Measurements from ENCODE around the gene HBG2.

HBG2 gene

DNA sequence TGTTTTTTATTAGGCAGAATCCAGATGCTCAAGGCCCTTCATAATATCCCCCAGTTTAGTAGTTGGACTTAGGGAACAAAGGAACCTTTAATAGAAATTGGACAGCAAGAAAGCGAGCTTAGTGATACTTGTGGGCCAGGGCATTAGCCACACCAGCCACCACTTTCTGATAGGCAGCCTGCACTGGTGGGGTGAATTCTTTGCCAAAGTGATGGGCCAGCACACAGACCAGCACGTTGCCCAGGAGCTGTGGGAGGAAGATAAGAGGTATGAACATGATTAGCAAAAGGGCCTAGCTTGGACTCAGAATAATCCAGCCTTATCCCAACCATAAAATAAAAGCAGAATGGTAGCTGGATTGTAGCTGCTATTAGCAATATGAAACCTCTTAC, 29.1 kb downstream of the HBG2 start:
- H3K27me3 ChIP-seq (ENCODE audit: control insufficient read depth in 1 of 2, insufficient read depth in 2 of 2, low read length in 2 of 2): no peaks in the 10 kb centered on the region
- no peaks in the 10 kb centered on the region for H3K4me1 ChIP-seq (ENCODE audit: insufficient read depth, low read length)

DNA sequence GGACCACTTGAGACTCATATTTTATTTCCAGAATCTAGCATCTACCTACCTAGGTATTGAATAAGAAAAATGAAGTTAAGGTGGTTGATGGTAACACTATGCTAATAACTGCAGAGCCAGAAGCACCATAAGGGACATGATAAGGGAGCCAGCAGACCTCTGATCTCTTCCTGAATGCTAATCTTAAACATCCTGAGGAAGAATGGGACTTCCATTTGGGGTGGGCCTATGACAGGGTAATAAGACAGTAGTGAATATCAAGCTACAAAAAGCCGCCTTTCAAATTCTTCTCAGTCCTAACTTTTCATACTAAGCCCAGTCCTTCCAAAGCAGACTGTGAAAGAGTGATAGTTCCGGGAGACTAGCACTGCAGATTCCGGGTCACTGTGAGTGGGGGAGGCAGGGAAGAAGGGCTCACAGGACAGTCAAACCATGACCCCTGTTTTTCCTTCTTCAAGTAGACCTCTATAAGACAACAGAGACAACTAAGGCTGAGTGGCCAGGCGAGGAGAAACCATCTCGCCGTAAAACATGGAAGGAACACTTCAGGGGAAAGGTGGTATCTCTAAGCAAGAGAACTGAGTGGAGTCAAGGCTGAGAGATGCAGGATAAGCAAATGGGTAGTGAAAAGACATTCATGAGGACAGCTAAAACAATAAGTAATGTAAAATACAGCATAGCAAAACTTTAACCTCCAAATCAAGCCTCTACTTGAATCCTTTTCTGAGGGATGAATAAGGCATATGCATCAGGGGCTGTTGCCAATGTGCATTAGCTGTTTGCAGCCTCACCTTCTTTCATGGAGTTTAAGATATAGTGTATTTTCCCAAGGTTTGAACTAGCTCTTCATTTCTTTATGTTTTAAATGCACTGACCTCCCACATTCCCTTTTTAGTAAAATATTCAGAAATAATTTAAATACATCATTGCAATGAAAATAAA, 29.8 kb downstream of the HBG2 start:
- H3K9ac ChIP-seq (ENCODE audit: low read length): no peak overlapping the region
- no peaks in the 10 kb centered on the region for H3K36me3 ChIP-seq (ENCODE audit: insufficient read depth, low read length)
- H3K4me3 ChIP-seq (ENCODE audit: low read depth in 1 of 2, low read length in 2 of 2): no peak overlapping the region
- H3K9me3 ChIP-seq (ENCODE audit: low read length): no peaks in the 10 kb centered on the region
- H3K27me3 ChIP-seq (ENCODE audit: control insufficient read depth in 1 of 2, insufficient read depth in 2 of 2, low read length in 2 of 2): no peaks in the 10 kb centered on the region
- H3K4me1 ChIP-seq (ENCODE audit: insufficient read depth, low read length): no peaks in the 10 kb centered on the region
- H3K27ac ChIP-seq (ENCODE audit: low read depth, low read length): no peak overlapping the region

More for the DNA sequence above, 29.1 kb downstream of the HBG2 start:
- Histone ChIP-seq H3K4me3 (ENCODE audit: low read depth in 1 of 2, low read length in 2 of 2) (no peak overlapping the region), H3K36me3 (ENCODE audit: insufficient read depth, low read length) (no peaks in the 10 kb centered on the region), H3K9me3 (ENCODE audit: low read length) (no peaks in the 10 kb centered on the region), H3K9ac (ENCODE audit: low read length) (no peak overlapping the region), H3K27ac (ENCODE audit: low read depth, low read length) (no peak overlapping the region)

DNA sequence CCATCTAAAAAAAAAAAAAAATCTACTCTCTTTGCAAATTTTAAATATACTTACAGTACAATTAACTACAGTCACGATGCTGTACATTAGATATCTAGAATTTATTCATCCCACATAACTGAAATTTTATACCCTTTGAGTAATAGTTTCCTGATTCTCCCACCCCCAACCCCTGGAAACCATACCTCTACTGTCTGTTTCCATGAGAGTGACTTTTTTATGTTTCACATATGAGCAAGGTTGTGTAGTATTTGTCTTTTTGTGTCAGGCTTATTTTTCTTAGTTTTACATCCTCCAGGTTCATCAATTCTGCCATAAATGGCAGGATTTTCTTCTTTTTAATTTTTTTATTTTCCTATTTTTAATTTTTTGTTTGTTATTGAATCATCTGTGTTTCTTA, 30.9 kb downstream of the HBG2 start:
- no peak overlapping the region for H3K9ac ChIP-seq (ENCODE audit: low read length)
- no peaks in the 10 kb centered on the region for H3K9me3 ChIP-seq (ENCODE audit: low read length)
- H3K36me3 ChIP-seq (ENCODE audit: insufficient read depth, low read length): no peaks in the 10 kb centered on the region
- no peaks in the 10 kb centered on the region for H3K27me3 ChIP-seq (ENCODE audit: control insufficient read depth in 1 of 2, insufficient read depth in 2 of 2, low read length in 2 of 2)
- no peaks in the 10 kb centered on the region for H3K4me1 ChIP-seq (ENCODE audit: insufficient read depth, low read length)
- H3K27ac ChIP-seq (ENCODE audit: low read depth, low read length): no peak overlapping the region
- H3K4me3 ChIP-seq (ENCODE audit: low read depth in 1 of 2, low read length in 2 of 2): no peak overlapping the region

DNA sequence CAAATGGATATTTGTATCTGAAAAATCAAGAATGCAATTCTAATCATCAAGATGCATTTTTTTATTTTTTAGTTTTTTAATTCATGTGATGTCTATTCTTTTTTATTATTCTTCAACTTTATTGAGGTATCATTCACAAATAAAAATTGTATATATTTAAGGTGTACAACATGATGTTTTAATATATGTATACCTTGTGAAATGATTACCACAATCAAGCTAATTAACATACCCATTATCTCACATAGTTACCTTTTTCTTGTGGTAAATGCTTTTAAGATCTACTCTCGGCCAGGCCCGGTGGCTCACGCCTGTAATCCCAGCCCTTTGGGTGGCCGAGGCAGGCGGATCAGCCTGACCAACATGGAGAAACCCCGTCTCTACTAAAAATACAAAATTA, 31.4 kb downstream of the HBG2 start:
- no peak overlapping the region for H3K9ac ChIP-seq (ENCODE audit: low read length)
- H3K27ac ChIP-seq (ENCODE audit: low read depth, low read length): no peak overlapping the region
- no peaks in the 10 kb centered on the region for H3K36me3 ChIP-seq (ENCODE audit: insufficient read depth, low read length)
- H3K27me3 ChIP-seq (ENCODE audit: control insufficient read depth in 1 of 2, insufficient read depth in 2 of 2, low read length in 2 of 2): no peaks in the 10 kb centered on the region
- H3K9me3 ChIP-seq (ENCODE audit: low read length): no peaks in the 10 kb centered on the region
- H3K4me3 ChIP-seq (ENCODE audit: low read depth in 1 of 2, low read length in 2 of 2): no peak overlapping the region
- H3K4me1 ChIP-seq (ENCODE audit: insufficient read depth, low read length): no peaks in the 10 kb centered on the region

DNA sequence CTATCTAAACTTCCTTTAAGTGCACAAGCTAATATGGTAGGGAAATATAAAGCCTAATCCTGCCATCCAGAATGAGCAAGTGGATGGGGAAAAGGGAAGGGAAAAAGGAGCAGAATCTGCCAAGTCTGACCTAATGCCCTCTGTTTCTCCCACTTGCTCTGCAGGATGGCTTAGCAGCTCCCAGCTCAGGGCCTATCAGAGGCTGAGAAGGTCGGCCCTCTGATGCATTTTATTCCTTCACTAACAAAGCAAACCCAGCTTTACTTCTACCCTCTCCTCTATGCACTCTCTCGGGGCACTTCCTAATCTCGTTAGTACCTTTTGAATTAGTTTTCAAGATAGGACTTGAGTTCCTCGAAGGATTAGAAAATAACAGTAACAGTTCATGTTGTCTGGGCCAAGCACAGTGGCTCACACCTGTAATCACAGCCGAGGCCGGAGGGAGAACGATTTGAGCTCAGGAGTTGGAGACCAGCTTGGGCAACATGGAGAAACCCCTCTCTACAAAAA, 44.1 kb downstream of the HBG2 start:
- no peaks in the 10 kb centered on the region for H3K9me3 ChIP-seq (ENCODE audit: low read length)
- no peaks in the 10 kb centered on the region for H3K36me3 ChIP-seq (ENCODE audit: insufficient read depth, low read length)
- no peak overlapping the region for H3K4me3 ChIP-seq (ENCODE audit: low read depth in 1 of 2, low read length in 2 of 2)
- no peak overlapping the region for H3K27ac ChIP-seq (ENCODE audit: low read depth, low read length)
- H3K4me1 ChIP-seq (ENCODE audit: insufficient read depth, low read length): no peaks in the 10 kb centered on the region
- H3K27me3 ChIP-seq (ENCODE audit: control insufficient read depth in 1 of 2, insufficient read depth in 2 of 2, low read length in 2 of 2): no peaks in the 10 kb centered on the region
- no peak overlapping the region for H3K9ac ChIP-seq (ENCODE audit: low read length)

DNA sequence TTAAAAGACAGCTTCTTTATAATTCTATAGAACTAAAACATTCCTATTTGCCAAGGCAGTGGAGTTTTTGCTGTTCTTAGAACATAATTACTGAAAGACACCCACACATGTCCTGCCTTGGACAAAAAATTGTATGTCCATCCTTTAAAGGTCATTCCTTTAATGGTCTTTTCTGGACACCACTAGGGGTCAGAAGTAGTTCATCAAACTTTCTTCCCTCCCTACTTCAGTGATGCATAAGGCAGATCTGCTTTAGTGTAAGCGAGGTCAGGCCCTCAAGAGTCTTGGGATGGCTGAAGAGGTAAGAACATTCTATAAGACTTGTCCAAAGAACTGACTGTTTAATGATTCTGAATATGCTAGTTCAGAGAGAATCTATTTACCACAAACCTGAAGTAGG, 49.8 kb downstream of the HBG2 start:
- no peak overlapping the region for H3K4me3 ChIP-seq (ENCODE audit: low read depth in 1 of 2, low read length in 2 of 2)
- H3K9ac ChIP-seq (ENCODE audit: low read length): no peak overlapping the region
- no peaks in the 10 kb centered on the region for H3K27me3 ChIP-seq (ENCODE audit: control insufficient read depth in 1 of 2, insufficient read depth in 2 of 2, low read length in 2 of 2)
- H3K27ac ChIP-seq (ENCODE audit: low read depth, low read length): no peak overlapping the region
- H3K36me3 ChIP-seq (ENCODE audit: insufficient read depth, low read length): no peaks in the 10 kb centered on the region
- no peaks in the 10 kb centered on the region for H3K4me1 ChIP-seq (ENCODE audit: insufficient read depth, low read length)
- no peaks in the 10 kb centered on the region for H3K9me3 ChIP-seq (ENCODE audit: low read length)

DNA sequence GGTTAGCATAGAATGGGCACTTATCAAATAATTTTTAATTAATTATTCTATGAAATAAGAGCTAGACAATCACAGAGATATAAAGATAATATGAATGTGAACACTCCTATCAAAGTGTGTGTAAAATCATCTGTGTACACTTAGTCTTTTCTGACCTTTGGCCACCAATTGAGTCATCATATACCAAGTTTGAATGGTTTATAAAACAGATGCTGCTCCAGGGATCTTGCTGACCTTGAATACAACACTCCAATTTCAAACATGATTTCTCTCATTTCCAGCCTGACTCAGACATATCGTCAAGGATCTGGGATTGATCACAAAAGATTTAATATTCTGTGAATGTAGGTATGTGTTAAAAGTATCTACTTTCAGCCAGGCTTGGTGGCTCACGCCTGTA, 51.2 kb downstream of the HBG2 start:
- no peak overlapping the region for H3K27ac ChIP-seq (ENCODE audit: low read depth, low read length)
- no peaks in the 10 kb centered on the region for H3K4me1 ChIP-seq (ENCODE audit: insufficient read depth, low read length)
- no peak overlapping the region for H3K9ac ChIP-seq (ENCODE audit: low read length)
- no peaks in the 10 kb centered on the region for H3K36me3 ChIP-seq (ENCODE audit: insufficient read depth, low read length)
- no peaks in the 10 kb centered on the region for H3K27me3 ChIP-seq (ENCODE audit: control insufficient read depth in 1 of 2, insufficient read depth in 2 of 2, low read length in 2 of 2)
- H3K9me3 ChIP-seq (ENCODE audit: low read length): no peaks in the 10 kb centered on the region
- H3K4me3 ChIP-seq (ENCODE audit: low read depth in 1 of 2, low read length in 2 of 2): no peak overlapping the region
